ENCODE results near the gene NDRG4. TPM values are rescaled to one million over a fixed set of nuclear protein-coding genes. Genes with fewer than 3 reads are reported as not detected.

Gene NDRG4
- total RNA-seq, 2 donors from 2014 or later = 13.4 to 359 TPM

DNA sequence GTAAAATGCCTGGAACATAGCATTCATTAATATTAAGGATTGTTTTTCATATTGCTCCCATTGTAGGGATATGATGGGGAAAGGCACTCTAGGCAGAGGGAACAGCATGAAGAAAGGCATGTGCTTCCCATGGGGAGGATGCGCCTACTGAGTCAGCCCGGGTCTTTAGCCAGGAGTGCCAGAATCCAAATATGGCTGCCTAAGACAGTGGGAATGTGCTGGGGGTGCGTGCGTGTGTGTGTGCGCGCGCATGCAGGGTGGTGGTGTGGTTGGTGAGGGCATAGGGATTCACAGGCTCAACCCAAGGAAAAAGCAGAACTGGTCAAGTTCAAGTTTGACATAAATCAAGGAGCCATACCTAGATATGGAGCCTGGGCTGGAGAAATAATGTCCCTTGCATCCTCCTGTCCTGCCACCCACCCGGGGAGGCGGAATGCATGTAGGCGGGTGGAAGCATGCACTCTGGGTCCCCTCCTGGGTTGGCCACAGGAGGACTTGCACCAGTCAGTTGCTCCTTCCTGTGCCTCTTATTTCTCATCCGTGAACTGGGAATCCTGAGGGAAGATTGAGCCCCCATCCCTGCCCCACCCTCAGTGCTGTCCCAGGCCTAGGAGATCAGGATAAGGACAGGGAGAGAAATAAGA lies 18.6 kb upstream of the NDRG4 start:
- no peak overlapping the region for H3K4me3 ChIP-seq
- TF ChIP-seq, protein P1, sequence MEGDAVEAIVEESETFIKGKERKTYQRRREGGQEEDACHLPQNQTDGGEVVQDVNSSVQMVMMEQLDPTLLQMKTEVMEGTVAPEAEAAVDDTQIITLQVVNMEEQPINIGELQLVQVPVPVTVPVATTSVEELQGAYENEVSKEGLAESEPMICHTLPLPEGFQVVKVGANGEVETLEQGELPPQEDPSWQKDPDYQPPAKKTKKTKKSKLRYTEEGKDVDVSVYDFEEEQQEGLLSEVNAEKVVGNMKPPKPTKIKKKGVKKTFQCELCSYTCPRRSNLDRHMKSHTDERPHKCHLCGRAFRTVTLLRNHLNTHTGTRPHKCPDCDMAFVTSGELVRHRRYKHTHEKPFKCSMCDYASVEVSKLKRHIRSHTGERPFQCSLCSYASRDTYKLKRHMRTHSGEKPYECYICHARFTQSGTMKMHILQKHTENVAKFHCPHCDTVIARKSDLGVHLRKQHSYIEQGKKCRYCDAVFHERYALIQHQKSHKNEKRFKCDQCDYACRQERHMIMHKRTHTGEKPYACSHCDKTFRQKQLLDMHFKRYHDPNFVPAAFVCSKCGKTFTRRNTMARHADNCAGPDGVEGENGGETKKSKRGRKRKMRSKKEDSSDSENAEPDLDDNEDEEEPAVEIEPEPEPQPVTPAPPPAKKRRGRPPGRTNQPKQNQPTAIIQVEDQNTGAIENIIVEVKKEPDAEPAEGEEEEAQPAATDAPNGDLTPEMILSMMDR (IDR thresholded peaks at IDR 0.05) = no peak
- TF ChIP-seq POLR2AphosphoS5 (IDR thresholded peaks at IDR 0.05) (no peak), POLR2A (IDR thresholded peaks at IDR 0.05) (no peak)
- H3K27me3 ChIP-seq (replicated peaks; ENCODE audit: insufficient read depth) = no peaks in the 10 kb centered on the region
- WGBS = 92% methylated on average over 11 of the region's 11 CpGs
- no peak overlapping the region for H3K27ac ChIP-seq
- DNase-seq (ENCODE audit: low spot score) = no peak
- H3K36me3 ChIP-seq = no peaks in the 10 kb centered on the region
- no peaks in the 10 kb centered on the region for H3K9me3 ChIP-seq
- intact Hi-C loops (cut with DNase I) = no loop called here
- no peaks in the 10 kb centered on the region for H3K4me1 ChIP-seq (replicated peaks)

DNA sequence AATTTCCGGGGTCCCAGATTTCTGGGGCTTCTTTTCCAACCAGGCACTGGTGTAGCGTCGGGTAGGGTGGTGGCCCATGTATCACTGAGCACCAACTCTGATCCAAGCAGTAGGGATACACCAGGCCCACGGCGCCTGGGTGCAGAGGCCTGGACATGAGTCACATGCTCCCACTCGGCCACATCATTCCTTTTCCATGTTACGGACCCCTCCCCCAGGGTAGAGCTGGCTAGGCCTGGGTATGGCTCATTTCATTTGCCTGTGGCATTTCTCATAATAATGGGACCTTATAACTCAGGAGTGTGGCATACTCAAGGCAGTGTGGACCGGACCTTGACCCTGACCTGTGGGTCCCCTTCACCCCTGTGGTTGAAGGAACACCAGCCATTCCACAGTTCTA lies 18.0 kb upstream of the NDRG4 start:
- no peaks in the 10 kb centered on the region for H3K36me3 ChIP-seq
- no peak for DNase-seq (ENCODE audit: low spot score)
- no peak overlapping the region for H3K27ac ChIP-seq
- TF ChIP-seq, protein P1 (IDR thresholded peaks at IDR 0.05) = no peak
- TF ChIP-seq POLR2AphosphoS5 (IDR thresholded peaks at IDR 0.05) = no peak
- no peak for TF ChIP-seq POLR2A (IDR thresholded peaks at IDR 0.05)
- no peak overlapping the region for H3K4me3 ChIP-seq
- no peaks in the 10 kb centered on the region for H3K4me1 ChIP-seq (replicated peaks)
- 83% methylated on average over 8 of the region's 8 CpGs for WGBS
- H3K9me3 ChIP-seq = no peaks in the 10 kb centered on the region
- H3K27me3 ChIP-seq (replicated peaks; ENCODE audit: insufficient read depth) = no peaks in the 10 kb centered on the region
- intact Hi-C loops (cut with DNase I) = no loop called here

DNA sequence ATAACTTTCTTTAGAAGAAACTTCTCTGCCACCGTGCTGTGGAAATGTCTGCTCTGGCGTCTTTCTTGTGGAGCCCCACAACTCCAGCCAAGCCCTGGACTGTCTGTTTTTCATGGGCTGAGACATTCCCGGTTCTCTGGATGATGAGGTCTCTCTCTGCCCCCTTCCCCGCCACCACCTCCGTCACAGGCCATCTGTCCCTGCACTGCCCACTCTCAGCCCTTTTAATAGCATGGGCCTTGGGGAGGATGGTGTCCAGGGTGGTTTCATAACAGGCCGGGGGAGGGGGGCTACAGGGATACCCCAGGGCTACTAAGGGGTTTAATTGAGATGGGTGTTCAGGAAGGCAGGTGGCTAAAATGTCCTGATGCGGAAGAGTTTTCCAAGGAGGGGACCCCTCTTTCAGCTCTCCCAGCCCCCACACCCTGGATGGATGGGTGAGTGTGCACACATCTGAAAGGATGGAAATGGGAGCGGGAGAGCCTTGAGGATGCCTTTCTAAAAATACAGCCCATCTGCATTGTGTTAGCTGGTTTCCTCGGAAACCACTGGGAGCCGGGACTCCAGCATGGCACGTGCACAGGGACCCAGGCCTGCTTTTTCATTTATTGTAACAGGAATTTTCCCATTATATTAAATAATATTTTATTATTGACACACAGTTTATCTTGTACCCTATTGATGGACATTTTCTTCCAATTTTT lies 14.6 kb upstream of the NDRG4 start:
- Histone ChIP-seq H3K4me3 (no peak overlapping the region), H3K9me3 (no peaks in the 10 kb centered on the region), H3K4me1 (replicated peaks) (no peaks in the 10 kb centered on the region), H3K36me3 (no peaks in the 10 kb centered on the region), H3K27me3 (replicated peaks; ENCODE audit: insufficient read depth) (no peaks in the 10 kb centered on the region), H3K27ac (no peak overlapping the region)
- intact Hi-C loops (cut with DNase I) = no loop called here
- no peak for DNase-seq (ENCODE audit: low spot score)
- TF ChIP-seq POLR2A (IDR thresholded peaks at IDR 0.05) (no peak), POLR2AphosphoS5 (IDR thresholded peaks at IDR 0.05) (no peak)
- TF ChIP-seq, protein P1 (IDR thresholded peaks at IDR 0.05) = no peak
- WGBS = 79% methylated on average over 11 of the region's 11 CpGs

DNA sequence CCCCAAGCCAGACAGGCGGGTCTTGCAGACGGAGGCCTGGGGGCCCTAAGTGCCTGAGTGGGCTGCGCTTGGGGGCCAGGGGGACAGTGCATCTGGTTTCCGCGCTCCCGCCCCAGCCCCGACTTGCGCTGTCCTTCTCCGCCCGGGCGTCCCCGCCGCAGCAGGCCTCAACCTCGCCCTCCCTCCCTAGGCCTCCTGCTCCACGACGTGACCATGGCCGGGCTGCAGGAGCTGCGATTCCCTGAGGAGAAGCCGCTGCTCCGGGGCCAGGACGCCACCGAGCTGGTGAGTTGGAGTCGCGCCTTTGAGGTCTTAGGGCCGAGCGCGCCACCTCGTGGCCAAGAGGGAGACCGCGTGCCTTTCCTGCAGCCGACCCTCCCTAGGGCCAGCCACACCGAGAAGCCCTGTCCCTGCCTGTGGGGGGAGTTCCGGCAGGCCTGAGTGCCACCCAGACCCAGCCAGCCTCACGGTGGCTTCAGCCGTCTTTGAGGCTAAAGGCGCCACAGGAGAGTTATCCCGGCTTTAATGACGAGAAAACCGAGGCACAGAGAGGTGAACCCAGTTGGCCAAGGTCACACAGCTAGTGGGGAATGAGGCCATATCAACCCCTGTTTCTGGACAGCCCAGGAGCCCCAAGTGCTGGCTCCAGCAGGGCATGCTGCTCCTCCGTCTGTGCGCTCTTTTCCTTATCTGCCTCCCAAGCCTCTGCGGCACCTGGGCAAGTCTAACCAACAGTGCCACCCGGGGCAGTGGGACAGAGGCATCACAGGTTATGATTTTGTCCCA lies 12.2 kb upstream of the NDRG4 start:
- intact Hi-C loops (cut with DNase I) = loop anchor here (2.0 kb wide), 1 partner anchor 151 kb away; no protein-coding TSS in a partner anchor
- H3K4me1 ChIP-seq (replicated peaks) = no peaks in the 10 kb centered on the region
- TF ChIP-seq POLR2A (IDR thresholded peaks at IDR 0.05) (no peak), POLR2AphosphoS5 (IDR thresholded peaks at IDR 0.05) (peak; percentile 38)
- TF ChIP-seq, protein P1 (IDR thresholded peaks at IDR 0.05) = peak; percentile 82 to 93 (median 89)
- no peak overlapping the region for H3K4me3 ChIP-seq
- WGBS = 25% methylated on average over 32 of the region's 43 CpGs
- peak; percentile 77 for DNase-seq (ENCODE audit: low spot score)
- no peaks in the 10 kb centered on the region for H3K36me3 ChIP-seq
- H3K9me3 ChIP-seq = no peaks in the 10 kb centered on the region
- H3K27me3 ChIP-seq (replicated peaks; ENCODE audit: insufficient read depth) = no peaks in the 10 kb centered on the region
- H3K27ac ChIP-seq = no peak overlapping the region

All from prostate gland (tissue), 2 donors.